Progenitor cell of endocrine pancreas (in vitro differentiated cells): ENCODE data around the gene PDE6C. TPM values are rescaled to one million over a fixed set of nuclear protein-coding genes. Genes with fewer than 3 reads are reported as not detected.

Experiments
- DNase-seq: peaks from one replicate; pipeline ENCODE4 v3.0.0; 2021; ENCODE audit warnings: low spot score; ENCODE audit not compliant: unreplicated experiment
- H3K27ac Mint-ChIP-seq: 2 replicates; pipeline ENCODE4 v1.8.0; 2021; ENCODE audit warnings: mild to moderate bottlenecking, moderate library complexity, mixed read lengths
- H3K27me3 Mint-ChIP-seq: 2 replicates; pipeline ENCODE4 v1.8.0; 2021; ENCODE audit warnings: mixed read lengths
- H3K36me3 Mint-ChIP-seq: 2 replicates; pipeline ENCODE4 v1.8.0; 2022; ENCODE audit warnings: mixed read lengths; ENCODE audit not compliant: insufficient read depth
- H3K4me1 Mint-ChIP-seq: 2 replicates; pipeline ENCODE4 v1.8.0; 2021; ENCODE audit warnings: low read depth, mixed read lengths
- H3K4me3 Mint-ChIP-seq: 2 replicates; pipeline ENCODE4 v1.8.0; 2021; ENCODE audit warnings: low read depth, mild to moderate bottlenecking, moderate library complexity, mixed read lengths
- H3K9me3 Mint-ChIP-seq: 2 replicates; pipeline ENCODE4 v1.8.0; 2021; ENCODE audit warnings: low read depth, mixed read lengths
- total RNA-seq: library from RNA; stranded (reverse); gene quantifications from 2 replicates; pipeline ENCODE4 v1.2.1, GENCODE V29; 2021
- TF ChIP-seq, protein P1 (sequence below): fragments of 200-600 bp; sonication (generic); IDR thresholded peaks from one replicate; pipeline ENCODE4 v1.5.0; 2021; ENCODE audit warnings: antibody characterized with exemption, mild to moderate bottlenecking; ENCODE audit not compliant: unreplicated experiment

PDE6C gene
- total RNA-seq, 1 donor from 2014 or later, result not detected

DNA sequence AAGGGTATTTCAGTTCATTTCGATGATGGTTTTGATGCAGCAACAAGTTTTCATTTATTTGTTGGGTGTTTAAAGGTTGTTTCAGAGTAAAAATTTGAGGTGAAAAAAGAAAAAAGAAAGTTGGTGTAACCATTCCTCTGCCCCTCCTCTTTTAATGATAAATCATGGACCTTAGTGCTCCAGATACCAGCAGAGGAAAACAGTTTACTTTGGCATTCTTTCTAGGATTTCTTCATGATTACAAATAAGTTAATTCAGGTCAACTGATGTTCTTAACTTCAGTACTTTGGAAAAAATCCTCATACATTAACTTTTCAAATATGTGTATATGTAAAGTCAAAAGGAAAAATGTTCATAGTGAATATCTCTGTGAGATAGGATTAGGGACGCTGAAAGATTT is 9.3 kb upstream of the PDE6C start:
- Mint-ChIP-seq H3K27ac (no peak overlapping the region), H3K4me1 (peaks cover 7% of the 10 kb centered on the region), H3K4me3 (no peak overlapping the region), H3K36me3 (no peaks in the 10 kb centered on the region), H3K27me3 (peaks cover 58% of the 10 kb centered on the region), H3K9me3 (no peaks in the 10 kb centered on the region)
- TF ChIP-seq, protein P1, sequence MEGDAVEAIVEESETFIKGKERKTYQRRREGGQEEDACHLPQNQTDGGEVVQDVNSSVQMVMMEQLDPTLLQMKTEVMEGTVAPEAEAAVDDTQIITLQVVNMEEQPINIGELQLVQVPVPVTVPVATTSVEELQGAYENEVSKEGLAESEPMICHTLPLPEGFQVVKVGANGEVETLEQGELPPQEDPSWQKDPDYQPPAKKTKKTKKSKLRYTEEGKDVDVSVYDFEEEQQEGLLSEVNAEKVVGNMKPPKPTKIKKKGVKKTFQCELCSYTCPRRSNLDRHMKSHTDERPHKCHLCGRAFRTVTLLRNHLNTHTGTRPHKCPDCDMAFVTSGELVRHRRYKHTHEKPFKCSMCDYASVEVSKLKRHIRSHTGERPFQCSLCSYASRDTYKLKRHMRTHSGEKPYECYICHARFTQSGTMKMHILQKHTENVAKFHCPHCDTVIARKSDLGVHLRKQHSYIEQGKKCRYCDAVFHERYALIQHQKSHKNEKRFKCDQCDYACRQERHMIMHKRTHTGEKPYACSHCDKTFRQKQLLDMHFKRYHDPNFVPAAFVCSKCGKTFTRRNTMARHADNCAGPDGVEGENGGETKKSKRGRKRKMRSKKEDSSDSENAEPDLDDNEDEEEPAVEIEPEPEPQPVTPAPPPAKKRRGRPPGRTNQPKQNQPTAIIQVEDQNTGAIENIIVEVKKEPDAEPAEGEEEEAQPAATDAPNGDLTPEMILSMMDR, result no peak
- DNase-seq, result no peak

DNA sequence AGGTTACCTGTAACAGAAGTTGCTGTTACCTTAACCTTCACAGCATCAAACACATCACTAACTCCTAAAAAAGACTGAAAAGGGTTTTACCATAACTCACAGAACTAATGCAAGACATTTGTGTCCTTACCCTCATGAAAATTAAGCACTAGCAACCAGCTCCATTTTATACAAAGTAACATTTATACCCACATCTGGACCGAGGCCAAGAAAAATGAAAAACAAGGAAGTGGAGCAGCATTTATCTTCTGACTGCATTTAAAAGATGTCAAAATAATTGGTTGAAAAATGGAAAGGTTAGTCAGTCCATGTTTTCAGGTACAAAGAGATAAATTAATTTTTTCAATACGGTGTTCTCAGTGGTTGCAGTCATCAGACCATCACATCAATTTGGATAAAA is 8.2 kb upstream of the PDE6C start:
- no peak for DNase-seq
- H3K4me1 Mint-ChIP-seq, result peaks cover 7% of the 10 kb centered on the region
- H3K27me3 Mint-ChIP-seq, result peaks cover 53% of the 10 kb centered on the region

DNA sequence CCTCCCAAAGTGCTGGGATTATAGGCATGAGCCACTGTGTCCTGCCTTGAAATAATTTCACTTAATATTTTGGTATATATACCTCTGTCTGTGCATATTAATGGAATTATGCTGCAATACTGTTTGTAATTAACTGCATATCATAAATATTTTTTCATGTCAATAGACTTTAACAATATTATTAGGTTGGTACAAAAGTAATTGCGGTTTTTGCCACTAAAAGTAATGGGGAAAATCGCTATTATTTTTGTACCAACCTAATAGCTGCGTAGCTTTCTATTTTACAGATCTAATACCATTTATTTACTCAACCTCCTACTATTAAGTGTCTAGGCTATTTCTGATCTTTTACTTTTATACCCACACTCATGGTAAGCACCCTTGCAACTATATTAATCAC is 3.9 kb upstream of the PDE6C start:
- no peak overlapping the region for H3K27ac Mint-ChIP-seq
- peaks cover 21% of the 10 kb centered on the region for H3K27me3 Mint-ChIP-seq
- no peak for DNase-seq
- no peaks in the 10 kb centered on the region for H3K4me1 Mint-ChIP-seq
- H3K9me3 Mint-ChIP-seq, result no peaks in the 10 kb centered on the region
- no peaks in the 10 kb centered on the region for H3K36me3 Mint-ChIP-seq
- no peak overlapping the region for H3K4me3 Mint-ChIP-seq
- TF ChIP-seq, protein P1, result no peak

More for the DNA sequence above, 8.2 kb upstream of the PDE6C start:
- Mint-ChIP-seq H3K36me3 (no peaks in the 10 kb centered on the region), H3K4me3 (no peak overlapping the region), H3K9me3 (no peaks in the 10 kb centered on the region), H3K27ac (no peak overlapping the region)
- TF ChIP-seq, protein P1, result no peak

DNA sequence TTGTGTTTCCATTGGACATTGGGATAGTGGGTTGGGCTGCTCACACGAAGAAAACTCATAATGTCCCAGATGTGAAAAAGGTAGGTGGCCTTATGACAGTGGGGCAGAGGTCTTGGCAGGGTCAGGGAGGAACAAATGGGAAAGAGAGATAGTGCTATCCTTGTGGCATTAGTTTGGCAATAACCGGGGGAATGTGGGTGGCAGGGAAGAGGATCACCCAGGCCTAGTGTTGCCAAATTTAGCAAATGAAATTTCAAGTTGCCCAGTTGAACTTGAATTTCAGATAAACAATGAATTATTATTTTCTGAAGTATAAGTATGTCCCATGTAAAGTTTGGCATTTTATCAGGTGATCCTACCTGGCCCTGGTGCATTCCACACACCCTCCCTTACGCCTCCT is 789 bp downstream of the PDE6C start:
- Mint-ChIP-seq H3K4me3 (no peak overlapping the region), H3K9me3 (no peaks in the 10 kb centered on the region), H3K27ac (no peak overlapping the region), H3K4me1 (no peaks in the 10 kb centered on the region), H3K36me3 (no peaks in the 10 kb centered on the region), H3K27me3 (peaks cover 6% of the 10 kb centered on the region)
- TF ChIP-seq, protein P1, result no peak
- DNase-seq, result no peak

DNA sequence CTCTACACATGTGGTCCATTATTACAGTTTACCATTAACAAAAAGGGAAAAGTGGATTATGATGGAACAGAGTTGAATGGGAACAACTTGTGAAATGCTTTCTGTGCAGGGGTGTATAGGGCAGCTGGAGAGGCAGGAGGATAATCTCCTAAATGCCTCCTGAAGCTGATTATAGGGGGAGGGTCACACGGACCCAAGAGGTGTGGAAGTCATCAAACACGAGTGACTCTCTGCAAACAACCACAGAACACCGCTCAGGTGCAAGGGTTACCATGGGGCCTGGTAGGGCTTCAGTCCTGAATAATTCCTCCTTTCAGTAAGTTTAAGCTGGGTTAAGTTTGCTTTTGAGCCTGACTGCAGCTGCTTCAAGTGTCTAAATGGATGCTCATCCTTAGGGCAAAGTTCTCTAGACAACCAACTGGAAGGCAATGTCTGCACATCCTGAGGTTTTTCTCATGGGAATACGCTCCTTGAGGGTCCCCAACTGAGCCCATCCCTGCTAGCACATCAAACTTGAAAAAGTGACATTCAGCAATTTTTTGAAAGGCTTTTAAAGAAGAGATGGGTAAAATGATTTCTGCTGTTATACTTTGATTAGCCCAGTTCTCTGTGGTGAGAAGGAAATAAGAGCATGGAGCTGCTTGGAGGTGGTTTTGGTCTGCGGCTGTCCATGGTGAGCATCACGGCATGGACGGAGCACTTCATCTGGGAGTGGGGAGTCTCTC is 1.9 kb downstream of the PDE6C start:
- Mint-ChIP-seq H3K9me3 (no peaks in the 10 kb centered on the region), H3K4me1 (no peaks in the 10 kb centered on the region), H3K36me3 (no peaks in the 10 kb centered on the region), H3K27ac (no peak overlapping the region), H3K4me3 (no peak overlapping the region), H3K27me3 (peaks cover 6% of the 10 kb centered on the region)
- TF ChIP-seq, protein P1, result no peak
- DNase-seq, result no peak
